Neural progenitor cell (in vitro differentiated cells): ENCODE results near the gene OR2T27. TPM values are rescaled to one million over a fixed set of nuclear protein-coding genes. Genes with fewer than 3 reads are reported as not detected.

Experiments used
- DNase-seq: peaks from one replicate; pipeline ENCODE4 v3.0.0-alpha.2; 2016; ENCODE audit warnings: low spot score
- H2AFZ ChIP-seq: fragments of 200-600 bp; sonication (generic); replicated peaks from 2 replicates; pipeline ENCODE4 v1.6.1; 2016; ENCODE audit warnings: antibody characterized with exemption
- H3F3A ChIP-seq: fragments of 200-600 bp; sonication (generic); 2 replicates; pipeline ENCODE4 v1.6.1; 2016; ENCODE audit warnings: antibody characterized with exemption, low read depth
- H3K27ac ChIP-seq: fragments of 200-600 bp; sonication (generic); 2 replicates; pipeline ENCODE4 v1.5.1; 2016; ENCODE audit warnings: mild to moderate bottlenecking
- H3K27me3 ChIP-seq: fragments of 200-600 bp; sonication (generic); 2 replicates; pipeline ENCODE4 v1.6.1; 2016; ENCODE audit warnings: mild to moderate bottlenecking, moderate library complexity
- H3K36me3 ChIP-seq: fragments of 200-600 bp; sonication (generic); 2 replicates; pipeline ENCODE4 v1.5.1; 2016
- H3K4me1 ChIP-seq: fragments of 200-600 bp; sonication (generic); 2 replicates; pipeline ENCODE4 v1.6.1; 2016; ENCODE audit warnings: mixed run types
- H3K4me2 ChIP-seq: fragments of 200-600 bp; sonication (generic); 2 replicates; pipeline ENCODE4 v1.6.1; 2016
- H3K4me3 ChIP-seq: fragments of 200-600 bp; sonication (generic); 2 replicates; pipeline ENCODE4 v1.5.1; 2016
- H3K79me2 ChIP-seq: fragments of 200-600 bp; sonication (generic); 2 replicates; pipeline ENCODE4 v1.6.1; 2016; ENCODE audit warnings: low read depth
- H3K9ac ChIP-seq: fragments of 200-600 bp; sonication (generic); 2 replicates; pipeline ENCODE4 v1.6.1; 2016
- H3K9me3 ChIP-seq: fragments of 200-600 bp; sonication (generic); 2 replicates; pipeline ENCODE4 v1.5.1; 2016; ENCODE audit warnings: low read depth
- H4K20me1 ChIP-seq: fragments of 200-600 bp; sonication (generic); 2 replicates; pipeline ENCODE4 v1.6.1; 2016; ENCODE audit warnings: low read depth
- H3K27ac Mint-ChIP-seq: 3 replicates; pipeline ENCODE4 v1.8.0; 2021; ENCODE audit warnings: mixed read lengths
- H3K27me3 Mint-ChIP-seq: 2 replicates; pipeline ENCODE4 v1.8.0; 2022; ENCODE audit warnings: low read depth, mild to moderate bottlenecking, inconsistent platforms, moderate library complexity, mixed read lengths; ENCODE audit not compliant: insufficient read depth
- H3K36me3 Mint-ChIP-seq: 3 replicates; pipeline ENCODE4 v1.8.0; 2021; ENCODE audit warnings: mixed read lengths
- H3K4me1 Mint-ChIP-seq: 3 replicates; pipeline ENCODE4 v1.8.0; 2021; ENCODE audit warnings: mixed read lengths
- H3K4me3 Mint-ChIP-seq: 3 replicates; pipeline ENCODE4 v1.8.0; 2021; ENCODE audit warnings: mild to moderate bottlenecking, moderate library complexity, mixed read lengths
- H3K9me3 Mint-ChIP-seq: 3 replicates; pipeline ENCODE4 v1.8.0; 2020; ENCODE audit warnings: mixed read lengths
- CTCF ChIP-seq: fragments of 200-600 bp; sonication (generic); IDR thresholded peaks from 2 replicates; pipeline ENCODE4 v1.5.1; 2017; ENCODE audit warnings: antibody characterized with exemption, mild to moderate bottlenecking
- EZH2 ChIP-seq: fragments of 200-600 bp; sonication (generic); IDR thresholded peaks from 2 replicates; pipeline ENCODE4 v1.6.1; 2017; ENCODE audit warnings: antibody characterized with exemption, mild to moderate bottlenecking, moderate library complexity
- EZH2phosphoT487 ChIP-seq: fragments of 200-600 bp; sonication (generic); IDR thresholded peaks from 2 replicates; pipeline ENCODE4 v1.6.1; 2017; ENCODE audit warnings: antibody characterized with exemption
- total RNA-seq: library from RNA; depleted of rRNA; stranded (reverse); fragments of >200 nt; gene quantifications from 2 replicates; pipeline ENCODE4 v1.2.3, GENCODE V29; 2015; ENCODE audit warnings: low replicate concordance

The OR2T27 gene
- total RNA-seq, 1 donor from 2014 or later, result not detected

DNA sequence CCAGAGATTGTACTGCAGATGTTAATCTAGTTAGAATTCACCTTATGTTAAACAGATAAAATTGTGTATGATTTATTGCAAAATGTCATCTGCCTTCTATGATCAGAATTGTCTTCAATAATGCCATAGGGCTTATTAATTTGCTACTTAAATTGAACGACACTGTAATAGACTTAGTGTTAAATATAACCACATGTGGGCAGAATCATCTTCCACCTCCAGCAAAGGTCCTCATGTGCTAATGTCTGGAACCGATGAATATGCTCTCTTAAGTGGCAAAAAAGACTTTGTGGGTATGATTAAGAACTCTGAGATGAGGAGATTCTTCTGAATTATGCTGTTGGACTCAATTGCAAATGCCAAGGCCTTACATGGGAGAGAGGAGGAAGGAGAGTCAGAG lies 24.8 kb downstream of the OR2T27 start:
- no peaks in the 10 kb centered on the region for H3K36me3 ChIP-seq
- no peaks in the 10 kb centered on the region for H4K20me1 ChIP-seq
- H3K9me3 Mint-ChIP-seq, result peaks cover 7% of the 10 kb centered on the region
- H3K9me3 ChIP-seq, result peaks cover 6% of the 10 kb centered on the region
- H2AFZ ChIP-seq, result no peak overlapping the region
- no peaks in the 10 kb centered on the region for H3F3A ChIP-seq
- no peaks in the 10 kb centered on the region for H3K27me3 Mint-ChIP-seq
- no peaks in the 10 kb centered on the region for H3K36me3 Mint-ChIP-seq
- no peak overlapping the region for H3K9ac ChIP-seq
- no peaks in the 10 kb centered on the region for H3K4me1 Mint-ChIP-seq
- H3K27ac ChIP-seq, result no peak overlapping the region
- no peaks in the 10 kb centered on the region for H3K79me2 ChIP-seq
- H3K4me2 ChIP-seq, result no peak overlapping the region
- DNase-seq, result no peak
- TF ChIP-seq EZH2phosphoT487, result no peak
- H3K4me3 ChIP-seq, result no peak overlapping the region
- H3K27ac Mint-ChIP-seq, result no peak overlapping the region
- no peaks in the 10 kb centered on the region for H3K27me3 ChIP-seq
- no peak overlapping the region for H3K4me3 Mint-ChIP-seq
- H3K4me1 ChIP-seq, result no peaks in the 10 kb centered on the region

GRCh38 chr1:248627971-248628844 lies 27.1 kb downstream of the OR2T27 start:
- Histone ChIP-seq H3F3A (no peaks in the 10 kb centered on the region), H3K79me2 (no peaks in the 10 kb centered on the region), H3K9me3 (peaks cover 17% of the 10 kb centered on the region), H3K36me3 (no peaks in the 10 kb centered on the region), H2AFZ (no peak overlapping the region), H3K27ac (no peak overlapping the region), H3K4me1 (no peaks in the 10 kb centered on the region), H3K27me3 (no peaks in the 10 kb centered on the region), H3K4me2 (no peak overlapping the region), H4K20me1 (no peaks in the 10 kb centered on the region), H3K4me3 (no peak overlapping the region), H3K9ac (no peak overlapping the region)
- Mint-ChIP-seq H3K4me1 (no peaks in the 10 kb centered on the region), H3K27ac (no peak overlapping the region), H3K36me3 (no peaks in the 10 kb centered on the region), H3K9me3 (peaks cover 7% of the 10 kb centered on the region), H3K27me3 (no peaks in the 10 kb centered on the region), H3K4me3 (no peak overlapping the region)
- TF ChIP-seq EZH2phosphoT487, result no peak
- TF ChIP-seq EZH2, result no peak
- no peak for TF ChIP-seq CTCF
- DNase-seq, result no peak

- Mint-ChIP-seq H3K36me3 (no peaks in the 10 kb centered on the region), H3K4me1 (no peaks in the 10 kb centered on the region), H3K4me3 (no peak overlapping the region), H3K9me3 (peaks cover 7% of the 10 kb centered on the region), H3K27ac (no peak overlapping the region), H3K27me3 (no peaks in the 10 kb centered on the region)
- DNase-seq, result no peak
- H3K79me2 ChIP-seq, result no peaks in the 10 kb centered on the region
- H3F3A ChIP-seq, result no peaks in the 10 kb centered on the region
- no peak for TF ChIP-seq CTCF
- TF ChIP-seq EZH2, result no peak
- TF ChIP-seq EZH2phosphoT487, result no peak
- no peaks in the 10 kb centered on the region for H4K20me1 ChIP-seq
- H2AFZ ChIP-seq, result no peak overlapping the region
- H3K4me2 ChIP-seq, result no peak overlapping the region
- peaks cover 13% of the 10 kb centered on the region for H3K9me3 ChIP-seq
- H3K4me1 ChIP-seq, result no peaks in the 10 kb centered on the region
- H3K36me3 ChIP-seq, result no peaks in the 10 kb centered on the region
- H3K4me3 ChIP-seq, result no peak overlapping the region
- H3K27ac ChIP-seq, result no peak overlapping the region
- no peaks in the 10 kb centered on the region for H3K27me3 ChIP-seq
- H3K9ac ChIP-seq, result no peak overlapping the region
Measured at GRCh38 chr1:248625971-248626370, 29.4 kb downstream of the OR2T27 start.

DNA sequence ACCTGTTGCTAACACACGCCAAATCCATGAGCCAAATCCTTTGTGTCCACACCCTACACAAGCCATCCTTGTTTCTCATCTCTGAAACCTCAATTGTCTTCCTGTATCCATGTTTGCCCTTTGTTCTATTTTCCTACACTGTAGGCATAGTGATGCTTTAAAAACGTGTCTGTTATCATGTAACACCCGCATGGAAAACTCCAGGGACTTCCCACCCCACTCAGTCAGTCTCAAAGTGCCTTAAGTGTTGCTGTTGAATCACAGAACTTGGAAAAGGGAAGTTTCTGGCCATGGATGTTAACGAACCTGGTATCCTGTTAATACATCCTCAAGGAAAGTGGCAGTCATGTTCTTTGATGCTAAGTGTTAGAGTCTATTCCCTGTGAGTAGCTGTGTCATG lies 30.2 kb downstream of the OR2T27 start:
- Histone ChIP-seq H3K4me2 (no peak overlapping the region), H3K36me3 (no peaks in the 10 kb centered on the region), H2AFZ (no peak overlapping the region), H3K4me3 (no peak overlapping the region), H3K27me3 (no peaks in the 10 kb centered on the region), H4K20me1 (no peaks in the 10 kb centered on the region), H3K9me3 (peaks cover 13% of the 10 kb centered on the region), H3K79me2 (no peaks in the 10 kb centered on the region), H3K4me1 (no peaks in the 10 kb centered on the region), H3K27ac (no peak overlapping the region), H3F3A (no peaks in the 10 kb centered on the region), H3K9ac (no peak overlapping the region)
- no peaks in the 10 kb centered on the region for H3K36me3 Mint-ChIP-seq
- no peak for DNase-seq
- H3K9me3 Mint-ChIP-seq, result peaks cover 5% of the 10 kb centered on the region
- TF ChIP-seq EZH2phosphoT487 (no peak), EZH2 (no peak), CTCF (no peak)
- H3K27ac Mint-ChIP-seq, result no peak overlapping the region
- no peaks in the 10 kb centered on the region for H3K4me1 Mint-ChIP-seq
- H3K27me3 Mint-ChIP-seq, result no peaks in the 10 kb centered on the region
- no peak overlapping the region for H3K4me3 Mint-ChIP-seq
